Natural killer cell (primary cell): Measurements from ENCODE around the gene PHF20. TPM values are rescaled to one million over a fixed set of nuclear protein-coding genes. Genes with fewer than 3 reads are reported as not detected.

Experiments
- ATAC-seq, 3 donors: fragments of 150-1000 bp in 2 of 3; fragments of 200-7000 bp in 1 of 3; cut with Tn5 transposase; 1 replicate in 1 of 3; 2 replicates in 2 of 3; pipeline ENCODE4 v1.10.0; 2021; ENCODE audit warnings: mild to moderate bottlenecking in 2 of 3, moderate library complexity in 2 of 3
- DNase-seq, 2 donors: peaks; one replicate each; pipeline versions ENCODE4 v3.0.0 to v3.0.0-alpha.2; 2013 to 2021; ENCODE audit warnings: mixed read lengths in 1 of 2
- H3K27ac ChIP-seq: one replicate; pipeline ENCODE4 v1.5.1; 2013; ENCODE audit warnings: mild to moderate bottlenecking, low read length
- H3K27me3 ChIP-seq: one replicate; pipeline ENCODE4 v1.6.1; 2013; ENCODE audit warnings: low read length; ENCODE audit not compliant: control insufficient read depth, insufficient read depth
- H3K36me3 ChIP-seq: one replicate; pipeline ENCODE4 v1.6.1; 2013; ENCODE audit warnings: low read length; ENCODE audit not compliant: control insufficient read depth, insufficient read depth
- H3K4me1 ChIP-seq: one replicate; pipeline ENCODE4 v1.6.1; 2013; ENCODE audit warnings: low read length; ENCODE audit not compliant: control insufficient read depth, insufficient read depth
- H3K4me3 ChIP-seq: one replicate; pipeline ENCODE4 v1.5.1; 2013; ENCODE audit warnings: low read length
- H3K9me3 ChIP-seq: one replicate; pipeline ENCODE4 v1.6.1; 2013; ENCODE audit warnings: low read length; ENCODE audit not compliant: control insufficient read depth, insufficient read depth
- H3K27ac Mint-ChIP-seq, 2 donors: one replicate each; pipeline ENCODE4 v1.8.0; 2022; ENCODE audit warnings: mild to moderate bottlenecking in 2 of 2, mixed read lengths in 2 of 2, moderate library complexity in 1 of 2
- H3K27me3 Mint-ChIP-seq, 2 donors: one replicate each; pipeline ENCODE4 v1.8.0; 2022; ENCODE audit warnings: low read depth in 2 of 2, mixed read lengths in 2 of 2
- H3K36me3 Mint-ChIP-seq: one replicate; pipeline ENCODE4 v1.8.0; 2022; ENCODE audit warnings: mixed read lengths
- H3K4me1 Mint-ChIP-seq, 2 donors: one replicate each; pipeline ENCODE4 v1.8.0; 2022; ENCODE audit warnings: mixed read lengths in 2 of 2
- H3K4me3 Mint-ChIP-seq: one replicate; pipeline ENCODE4 v1.8.0; 2022; ENCODE audit warnings: mild to moderate bottlenecking, moderate library complexity, mixed read lengths
- H3K9me3 Mint-ChIP-seq, 2 donors: one replicate each; pipeline ENCODE4 v1.8.0; 2022; ENCODE audit warnings: mixed read lengths in 2 of 2
- CTCF ChIP-seq: fragments of 200-600 bp; IDR thresholded peaks from one replicate; pipeline ENCODE4 v1.8.0; 2022; ENCODE audit warnings: antibody characterized with exemption
- WGBS: methylation state at CpG from one replicate; pipeline ENCODE4 v1.1.7; 2013; ENCODE audit warnings: missing lambda C conversion rate; ENCODE audit not compliant: insufficient coverage; 5-methylcytosine and 5-hydroxymethylcytosine counted together
- intact Hi-C: fragments of 100-400 bp; cut with micrococcal nuclease; formaldehyde crosslinking; loops from one replicate; pipeline ENCODE4 v1.14.2; 2022
- total RNA-seq, 4 donors: library from RNA; stranded (reverse); fragments of 120-200 nt in 1 of 4; gene quantifications; one replicate each; pipeline versions ENCODE4 v1.2.3 to v1.2.4, GENCODE V29; 2013 to 2022

PHF20 gene
- total RNA-seq, 3 donors from 2014 or later (not counting 1 experiment from before 2014, with no cell fraction given) = 151 to 165 (median 161) TPM

GRCh38 chr20:35838205-35838604, 66.4 kb downstream of the PHF20 start:
- Mint-ChIP-seq H3K27ac (no peak overlapping the region), H3K4me1 (peaks cover 29 to 38% of the 10 kb centered on the region in 2 donors), H3K4me3 (no peak overlapping the region), H3K9me3 (no peaks in the 10 kb centered on the region), H3K27me3 (no peaks in the 10 kb centered on the region), H3K36me3 (peaks cover 8% of the 10 kb centered on the region)
- H3K9me3 ChIP-seq = peaks cover 3% of the 10 kb centered on the region
- intact Hi-C loops = no loop called here
- DNase-seq (no peak), ATAC-seq (no peak)
- peaks cover 10% of the 10 kb centered on the region for H3K4me1 ChIP-seq
- no peak overlapping the region for H3K27ac ChIP-seq
- no peak overlapping the region for H3K4me3 ChIP-seq
- no peak for TF ChIP-seq CTCF
- peaks cover 10% of the 10 kb centered on the region for H3K36me3 ChIP-seq
- H3K27me3 ChIP-seq = no peaks in the 10 kb centered on the region
- WGBS = 99% methylated on average over 4 of the region's 4 CpGs

GRCh38 chr20:35839904-35840303, 68.1 kb downstream of the PHF20 start:
- no peaks in the 10 kb centered on the region for H3K27me3 ChIP-seq
- ATAC-seq = peak in 2 of 3 donors; percentile 49 to 67
- no CpG with 5 or more reads among the region's 1 CpG for WGBS
- Mint-ChIP-seq H3K27ac (peak overlapping the region; percentile 47 to 69), H3K9me3 (no peaks in the 10 kb centered on the region), H3K4me1 (peaks cover 26 to 30% of the 10 kb centered on the region in 2 donors), H3K27me3 (no peaks in the 10 kb centered on the region), H3K36me3 (peaks cover 23% of the 10 kb centered on the region), H3K4me3 (peak overlapping the region; percentile 40)
- H3K4me1 ChIP-seq = peaks cover 10% of the 10 kb centered on the region
- intact Hi-C loops = no loop called here
- H3K9me3 ChIP-seq = peaks cover 10% of the 10 kb centered on the region
- H3K36me3 ChIP-seq = peaks cover 19% of the 10 kb centered on the region
- TF ChIP-seq CTCF = no peak
- peak in 1 of 2 donors; percentile 30 for DNase-seq
- no peak overlapping the region for H3K4me3 ChIP-seq
- H3K27ac ChIP-seq = peak overlapping the region; percentile 38

- no peak overlapping the region for H3K4me3 Mint-ChIP-seq
- peak in 1 of 2 donors; percentile 28 for DNase-seq
- H3K4me3 ChIP-seq = no peak overlapping the region
Observed at GRCh38 chr20:35840421-35840820, 68.6 kb downstream of the PHF20 start.

More at GRCh38 chr20:35840421-35840820, 68.6 kb downstream of the PHF20 start:
- Histone ChIP-seq H3K27me3 (no peaks in the 10 kb centered on the region), H3K36me3 (peaks cover 19% of the 10 kb centered on the region), H3K9me3 (peaks cover 10% of the 10 kb centered on the region), H3K4me1 (peaks cover 10% of the 10 kb centered on the region), H3K27ac (no peak overlapping the region)
- Mint-ChIP-seq H3K27ac (peak overlapping the region; percentile 47 to 69), H3K9me3 (no peaks in the 10 kb centered on the region), H3K4me1 (peaks cover 26 to 30% of the 10 kb centered on the region in 2 donors), H3K36me3 (peaks cover 23% of the 10 kb centered on the region), H3K27me3 (no peaks in the 10 kb centered on the region)
- intact Hi-C loops = no loop called here
- TF ChIP-seq CTCF = no peak
- peak in 2 of 3 donors; percentile 60 to 68 for ATAC-seq
- WGBS = 36% methylated on average over 2 of the region's 2 CpGs
